CD4-positive, alpha-beta T cell treated with Interleukin-15 for 1 hour (primary cell): ENCODE results near the gene STK10.

Experiments used
- DNase-seq: peaks from one replicate; pipeline ENCODE4 v3.0.0-alpha.2; 2020

Gene STK10

GRCh38 chr5:172141949-172142319 lies 46.1 kb downstream of the STK10 start:
- DNase-seq: no peak

- DNase-seq: no peak
These were observed 47.2 kb downstream of the STK10 start for GRCh38 chr5:172140866-172141265.

- DNase-seq: no peak
These were observed 47.9 kb downstream of the STK10 start for GRCh38 chr5:172140120-172140519.

GRCh38 chr5:172137046-172137445 lies 51.0 kb downstream of the STK10 start:
- no peak for DNase-seq

- peak; percentile 83 for DNase-seq
These were observed 54.5 kb downstream of the STK10 start for GRCh38 chr5:172133359-172134029.

- DNase-seq: no peak
These were observed 56.3 kb downstream of the STK10 start for GRCh38 chr5:172131690-172132089.

GRCh38 chr5:172129256-172129910 lies 58.6 kb downstream of the STK10 start:
- DNase-seq: peak; percentile 49

GRCh38 chr5:172127581-172127980 lies 60.4 kb downstream of the STK10 start:
- DNase-seq: no peak

- DNase-seq: no peak
These were observed 64.7 kb downstream of the STK10 start for GRCh38 chr5:172123269-172123692.

GRCh38 chr5:172119921-172120688 lies 67.9 kb downstream of the STK10 start:
- DNase-seq: no peak

GRCh38 chr5:172118891-172119290 lies 69.1 kb downstream of the STK10 start:
- DNase-seq: no peak

- no peak for DNase-seq
These were observed 69.9 kb downstream of the STK10 start for GRCh38 chr5:172117977-172118701.

GRCh38 chr5:172115541-172115982 lies 72.5 kb downstream of the STK10 start:
- peak; percentile 41 for DNase-seq

GRCh38 chr5:172114875-172115422 lies 73.1 kb downstream of the STK10 start:
- DNase-seq: peak; percentile 90

- peak; percentile 88 for DNase-seq
These were observed 75.0 kb downstream of the STK10 start for GRCh38 chr5:172113036-172113435.

GRCh38 chr5:172111852-172112225 lies 76.2 kb downstream of the STK10 start:
- no peak for DNase-seq

GRCh38 chr5:172110921-172111851 lies 76.8 kb downstream of the STK10 start:
- DNase-seq: peak; percentile 89

- no peak for DNase-seq
These were observed 77.7 kb downstream of the STK10 start for GRCh38 chr5:172110260-172110815.

- no peak for DNase-seq
These were observed 78.3 kb downstream of the STK10 start for GRCh38 chr5:172109749-172110148.

GRCh38 chr5:172107571-172107970 lies 80.5 kb downstream of the STK10 start:
- no peak for DNase-seq
